HEK293 (cell line): ENCODE data around the gene KLB.
A peak's percentile ranks its signal among the peaks of the same experiment; 100 is the strongest.
"Not testable (repeated sequence)": the region's sequence is repeated elsewhere in the genome, so short reads cannot be mapped to it uniquely, and the experiment has no call there.

Experiments used
- CTCF ChIA-PET: fragments of 350-600 bp; formaldehyde crosslinking; extraction: SDS; loops from one replicate; lab custom pipeline; 2021; ENCODE audit warnings: antibody characterized with exemption; lab: Yijun Ruan, JAX
- POLR2A ChIA-PET: fragments of 300-600 bp; formaldehyde crosslinking; extraction: SDS; loops from one replicate; lab custom pipeline; 2020; ENCODE audit warnings: antibody characterized with exemption, inconsistent platforms; lab: Yijun Ruan, JAX
- H3K27ac ChIP-seq: fragments of 200-500 bp; sonication (Bioruptor generic); 2 replicates; pipeline ENCODE4 v1.5.1; 2014; ENCODE audit warnings: low read depth, low read length, control low read depth, inconsistent platforms; ENCODE audit errors: extremely low read depth
- H3K36me3 ChIP-seq, 2 experiments: fragments of 200-500 bp in 1 of 2; sonication (Bioruptor generic) in 1 of 2; 1 replicate in 1 of 2; 2 replicates in 1 of 2; pipeline ENCODE4 v1.5.1; 2014 to 2017; ENCODE audit warnings: inconsistent platforms in 2 of 2, low read length in 2 of 2; ENCODE audit not compliant: control insufficient read depth in 2 of 2, insufficient read depth in 1 of 2
- H3K4me1 ChIP-seq: fragments of 200-500 bp; sonication (Bioruptor generic); 2 replicates; pipeline ENCODE4 v1.5.1; 2014; ENCODE audit warnings: mild to moderate bottlenecking, low read length, inconsistent platforms; ENCODE audit not compliant: control insufficient read depth, insufficient read depth
- H3K4me3 ChIP-seq: 2 replicates; pipeline ENCODE4 v1.5.1; 2011; ENCODE audit warnings: low read depth, mild to moderate bottlenecking, control low read depth, low read length, moderate library complexity
- H3K9me3 ChIP-seq: fragments of 200-500 bp; sonication (Bioruptor generic); 2 replicates; pipeline ENCODE4 v1.5.1; 2014; ENCODE audit warnings: low read depth, low read length, inconsistent platforms; ENCODE audit not compliant: control insufficient read depth, insufficient read depth
- INSM2 ChIP-seq: fragments of 450-650 bp; formaldehyde crosslinking; IDR thresholded peaks from 2 replicates; pipeline ENCODE4 v1.5.1; 2016; ENCODE audit warnings: missing biosample characterization, missing genetic modification characterization
- PATZ1 ChIP-seq: fragments of 450-650 bp; formaldehyde crosslinking; IDR thresholded peaks from 2 replicates; pipeline ENCODE4 v1.5.1; 2016; ENCODE audit warnings: missing biosample characterization, missing genetic modification characterization
- ZNF121 ChIP-seq: fragments of 450-650 bp; formaldehyde crosslinking; IDR thresholded peaks from 2 replicates; pipeline ENCODE4 v1.5.1; 2016; ENCODE audit warnings: missing biosample characterization, missing genetic modification characterization
- ZNF324 ChIP-seq: fragments of 450-650 bp; formaldehyde crosslinking; IDR thresholded peaks from 2 replicates; pipeline ENCODE4 v1.5.1; 2016; ENCODE audit warnings: missing biosample characterization, missing genetic modification characterization
- ZNF341 ChIP-seq: fragments of 450-650 bp; formaldehyde crosslinking; IDR thresholded peaks from 2 replicates; pipeline ENCODE4; 2016; ENCODE audit warnings: low read depth, missing biosample characterization, missing genetic modification characterization
- ZNF350 ChIP-seq: fragments of 450-650 bp; formaldehyde crosslinking; IDR thresholded peaks from 2 replicates; pipeline ENCODE4 v1.5.0; 2017; ENCODE audit warnings: missing biosample characterization, mild to moderate bottlenecking, missing genetic modification characterization
- ZNF518A ChIP-seq: fragments of 450-650 bp; formaldehyde crosslinking; conservative IDR thresholded peaks from 2 replicates; pipeline ENCODE4 v1.5.1; 2016; ENCODE audit warnings: low read depth, missing biosample characterization, missing genetic modification characterization
- ZNF548 ChIP-seq: fragments of 450-650 bp; formaldehyde crosslinking; IDR thresholded peaks from 2 replicates; pipeline ENCODE4 v1.5.1; 2016; ENCODE audit warnings: missing biosample characterization, missing genetic modification characterization
- ZNF561 ChIP-seq: fragments of 450-650 bp; IDR thresholded peaks from 2 replicates; pipeline ENCODE4 v1.5.1; 2018; ENCODE audit warnings: missing biosample characterization, missing genetic modification characterization, borderline replicate concordance
- ZNF621 ChIP-seq: fragments of 450-650 bp; formaldehyde crosslinking; IDR thresholded peaks from 2 replicates; pipeline ENCODE4 v1.5.1; 2017; ENCODE audit warnings: missing biosample characterization, missing genetic modification characterization
- ZNF830 ChIP-seq: fragments of 450-650 bp; IDR thresholded peaks from 2 replicates; pipeline ENCODE4 v1.5.0; 2018; ENCODE audit warnings: missing biosample characterization, missing genetic modification characterization, low read depth, mild to moderate bottlenecking, moderate library complexity

Gene KLB

GRCh38 chr4:39422247-39422646, 15.5 kb downstream of the KLB start (continued):
- no peak for TF ChIP-seq PATZ1
- no peak for TF ChIP-seq ZNF621 (tag by site-specific recombination)
- no peak for TF ChIP-seq ZNF548 (tag by site-specific recombination)

GRCh38 chr4:39425297-39425696, 18.6 kb downstream of the KLB start:
- CTCF ChIA-PET, H3K36me3 ChIP-seq, H3K4me1 ChIP-seq, H3K4me3 ChIP-seq, H3K9me3 ChIP-seq, H3K27ac ChIP-seq: not testable (repeated sequence)
- POLR2A ChIA-PET, result interaction anchor here (0.7 kb wide), 1 partner anchor 1733 kb away, joined by 3 read pairs; no protein-coding TSS in a partner anchor

- Histone ChIP-seq H3K27ac (no peak overlapping the region), H3K36me3 (no peaks in the 10 kb centered on the region), H3K9me3 (no peaks in the 10 kb centered on the region), H3K4me3 (no peak overlapping the region), H3K4me1 (no peaks in the 10 kb centered on the region)
- TF ChIP-seq ZNF830 (tag by site-specific recombination) (no peak), ZNF324 (no peak), ZNF350 (no peak), INSM2 (tag by site-specific recombination) (no peak), ZNF121 (tag by site-specific recombination) (peak; percentile 64), ZNF518A (no peak), ZNF341 (tag by site-specific recombination) (no peak), ZNF561 (tag by site-specific recombination) (no peak)
- ChIA-PET CTCF (interaction anchor here (0.6 kb wide), 1 partner anchor 10 kb away, joined by 3 read pairs; no protein-coding TSS in a partner anchor), POLR2A (no interaction called here)
Observed at GRCh38 chr4:39426728-39427127, 20.0 kb downstream of the KLB start.
